Upper lobe of left lung (tissue), 4 donors: ENCODE results near the gene WDR12.
"Not testable (repeated sequence)": the region's sequence is repeated elsewhere in the genome, so short reads cannot be mapped to it uniquely, and the experiment has no call there.

Experiments used
- EP300 ChIP-seq, 4 donors: sonication (generic); formaldehyde crosslinking; IDR thresholded peaks; one replicate each; pipeline ENCODE4 v1.5.1; 2017; ENCODE audit warnings: antibody characterized with exemption in 4 of 4, control low read depth in 2 of 4
- POLR2A ChIP-seq, 4 donors: fragments of 450-650 bp; IDR thresholded peaks; one replicate each; pipeline ENCODE4 v1.5.1; 2016 to 2017; ENCODE audit warnings: antibody characterized with exemption in 4 of 4, mild to moderate bottlenecking in 2 of 4
- TF ChIP-seq, protein P1 (sequence below), 6 experiments: fragments of 450-650 bp in 4 of 6; fragments of 200-600 bp in 2 of 6; sonication (generic) in 2 of 6; IDR thresholded peaks; one replicate each; pipeline ENCODE4 v1.5.1; 2016 to 2019; ENCODE audit warnings: antibody characterized with exemption in 6 of 6

DNA sequence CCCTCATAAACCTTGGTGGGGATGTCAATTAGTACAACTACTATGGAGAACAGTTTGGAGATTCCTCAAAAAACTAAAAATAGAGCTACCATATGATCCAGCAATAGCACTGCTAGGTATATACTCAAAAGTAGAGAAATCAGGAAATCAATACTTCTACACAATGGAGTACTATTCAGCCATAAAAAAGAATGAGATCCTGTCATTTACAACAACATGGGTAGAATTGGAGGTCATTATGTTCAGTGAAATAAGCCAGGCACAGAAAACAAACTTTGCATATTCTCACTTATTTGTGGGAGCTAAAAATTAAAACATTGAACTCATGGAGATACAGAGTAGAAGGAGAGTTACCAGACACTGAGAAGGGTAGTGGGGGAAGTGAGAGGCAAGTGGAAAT lies 6.0 kb downstream of the WDR12 start:
- not testable (repeated sequence) for TF ChIP-seq POLR2A, EP300 (IDR thresholded peaks at IDR 0.05)
- TF ChIP-seq, protein P1, sequence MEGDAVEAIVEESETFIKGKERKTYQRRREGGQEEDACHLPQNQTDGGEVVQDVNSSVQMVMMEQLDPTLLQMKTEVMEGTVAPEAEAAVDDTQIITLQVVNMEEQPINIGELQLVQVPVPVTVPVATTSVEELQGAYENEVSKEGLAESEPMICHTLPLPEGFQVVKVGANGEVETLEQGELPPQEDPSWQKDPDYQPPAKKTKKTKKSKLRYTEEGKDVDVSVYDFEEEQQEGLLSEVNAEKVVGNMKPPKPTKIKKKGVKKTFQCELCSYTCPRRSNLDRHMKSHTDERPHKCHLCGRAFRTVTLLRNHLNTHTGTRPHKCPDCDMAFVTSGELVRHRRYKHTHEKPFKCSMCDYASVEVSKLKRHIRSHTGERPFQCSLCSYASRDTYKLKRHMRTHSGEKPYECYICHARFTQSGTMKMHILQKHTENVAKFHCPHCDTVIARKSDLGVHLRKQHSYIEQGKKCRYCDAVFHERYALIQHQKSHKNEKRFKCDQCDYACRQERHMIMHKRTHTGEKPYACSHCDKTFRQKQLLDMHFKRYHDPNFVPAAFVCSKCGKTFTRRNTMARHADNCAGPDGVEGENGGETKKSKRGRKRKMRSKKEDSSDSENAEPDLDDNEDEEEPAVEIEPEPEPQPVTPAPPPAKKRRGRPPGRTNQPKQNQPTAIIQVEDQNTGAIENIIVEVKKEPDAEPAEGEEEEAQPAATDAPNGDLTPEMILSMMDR (IDR thresholded peaks at IDR 0.05): not testable (repeated sequence)
